Endodermal cell (in vitro differentiated cells): ENCODE results near the gene GUCD1. TPM values are rescaled to one million over a fixed set of nuclear protein-coding genes. Genes with fewer than 3 reads are reported as not detected.
A peak's percentile ranks its signal among the peaks of the same experiment; 100 is the strongest.
"Not testable (repeated sequence)": the region's sequence is repeated elsewhere in the genome, so short reads cannot be mapped to it uniquely, and the experiment has no call there.

ENCODE experiments used
- DNase-seq: peaks from one replicate; pipeline ENCODE4 v3.0.0-alpha.2; 2017
- H3K27ac ChIP-seq: 2 replicates; pipeline ENCODE4 v1.5.1; 2013; ENCODE audit warnings: mild to moderate bottlenecking, low read depth, low read length, moderate library complexity
- H3K27me3 ChIP-seq: 2 replicates; pipeline ENCODE4 v1.6.1; 2013; ENCODE audit warnings: mild to moderate bottlenecking, low read length, moderate library complexity; ENCODE audit not compliant: insufficient read depth, control insufficient read depth, poor library complexity, severe bottlenecking
- H3K36me3 ChIP-seq: 2 replicates; pipeline ENCODE4 v1.7.0; 2013; ENCODE audit warnings: mild to moderate bottlenecking, low read length, moderate library complexity; ENCODE audit not compliant: control insufficient read depth, insufficient read depth
- H3K4me1 ChIP-seq: one replicate; pipeline ENCODE4 v1.7.0; 2013; ENCODE audit warnings: low read length; ENCODE audit not compliant: control insufficient read depth, insufficient read depth
- H3K4me3 ChIP-seq: 2 replicates; pipeline ENCODE4 v1.5.1; 2013; ENCODE audit warnings: mild to moderate bottlenecking, low read length, moderate library complexity
- H3K9ac ChIP-seq: 2 replicates; pipeline ENCODE4 v1.6.1; 2013; ENCODE audit warnings: mild to moderate bottlenecking, low read length, moderate library complexity; ENCODE audit not compliant: poor library complexity, severe bottlenecking; ENCODE audit errors: extremely low read depth
- H3K9me3 ChIP-seq: 2 replicates; pipeline ENCODE4 v1.6.1; 2013; ENCODE audit warnings: mild to moderate bottlenecking, low read length, moderate library complexity; ENCODE audit not compliant: control insufficient read depth
- H3K27ac Mint-ChIP-seq: 2 replicates; pipeline ENCODE4 v1.8.0; 2020; ENCODE audit warnings: mixed read lengths
- H3K27me3 Mint-ChIP-seq: 2 replicates; pipeline ENCODE4 v1.8.0; 2021; ENCODE audit warnings: mild to moderate bottlenecking, mixed read lengths; ENCODE audit not compliant: insufficient read depth
- H3K36me3 Mint-ChIP-seq: 2 replicates; pipeline ENCODE4 v1.8.0; 2020; ENCODE audit warnings: low read depth, mixed read lengths
- H3K4me1 Mint-ChIP-seq: 2 replicates; pipeline ENCODE4 v1.8.0; 2020; ENCODE audit warnings: mixed read lengths
- H3K4me3 Mint-ChIP-seq: 2 replicates; pipeline ENCODE4 v1.8.0; 2020; ENCODE audit warnings: mild to moderate bottlenecking, moderate library complexity, mixed read lengths
- H3K9me3 Mint-ChIP-seq: 2 replicates; pipeline ENCODE4 v1.8.0; 2020; ENCODE audit warnings: mild to moderate bottlenecking, mixed read lengths
- WGBS, 2 experiments: methylation state at CpG; one replicate each; pipeline versions ENCODE4 v1.1.5 to v1.1.7; 2013; ENCODE audit warnings: missing lambda C conversion rate in 2 of 2, mixed read lengths in 1 of 2; ENCODE audit not compliant: insufficient coverage in 1 of 2, insufficient read length in 1 of 2; 5-methylcytosine and 5-hydroxymethylcytosine counted together
- total RNA-seq, 2 donors: library from RNA; stranded (reverse); fragmentation: NEBNext Ultra II Directional in 1 of 2; extraction: Animal tissue kit (Norgen Biotek cat#: 25700) in 1 of 2; gene quantifications; 2 replicates in 1 of 2; 3 replicates in 1 of 2; pipeline ENCODE4 v1.2.1, GENCODE V29; 2021
- TF ChIP-seq, protein P1 (sequence below): fragments of 200-600 bp; sonication (generic); conservative IDR thresholded peaks from 2 replicates; pipeline ENCODE4 v1.5.0; 2021; ENCODE audit warnings: antibody characterized with exemption, mild to moderate bottlenecking

GUCD1 gene
- total RNA-seq, 2 donors from 2014 or later: 64.7 to 73.6 TPM

DNA sequence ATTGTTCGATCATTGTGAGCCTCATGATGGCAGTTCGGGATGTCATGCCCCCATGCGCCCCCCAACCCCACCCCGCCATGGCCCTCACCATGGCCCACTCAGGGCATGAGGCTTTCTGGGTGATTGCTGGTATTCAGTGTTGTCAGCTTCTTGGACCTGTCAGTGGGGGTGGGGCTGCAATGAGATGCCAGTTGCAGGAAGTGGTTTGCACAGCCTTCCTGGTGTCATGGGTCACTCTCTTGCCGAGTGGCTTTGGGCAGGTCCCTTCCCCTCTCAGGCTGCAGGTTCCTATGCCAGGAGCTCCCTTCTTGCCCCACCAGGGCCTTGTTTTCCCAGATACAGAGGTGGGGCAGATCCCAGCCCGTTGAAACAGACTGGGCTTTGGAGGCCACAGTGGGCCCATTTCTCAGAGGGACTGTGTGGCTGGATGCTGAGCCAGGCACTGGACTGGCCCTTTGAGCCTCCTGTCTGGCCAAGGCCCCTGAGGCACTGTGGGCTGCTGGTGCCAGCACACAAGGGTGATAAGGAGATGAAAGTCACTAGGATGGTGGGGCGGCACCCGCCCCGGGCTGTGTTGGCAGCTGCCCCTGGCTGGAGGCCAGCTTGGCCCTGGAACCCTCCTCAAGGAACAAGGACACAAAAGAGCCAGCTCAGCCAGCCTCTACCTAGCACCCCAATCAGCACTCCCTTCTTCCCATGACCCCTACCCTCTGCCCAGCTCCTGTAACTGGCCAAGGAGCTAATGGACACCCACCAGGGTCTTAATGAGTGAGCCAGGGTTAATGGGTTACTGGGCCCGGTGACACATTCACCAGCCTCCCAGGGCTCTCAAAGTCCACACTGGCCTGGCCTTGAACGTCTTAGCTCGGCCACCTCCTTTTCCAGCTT lies 46.5 kb upstream of the GUCD1 start:
- H3K4me3 Mint-ChIP-seq: no peak overlapping the region

DNA sequence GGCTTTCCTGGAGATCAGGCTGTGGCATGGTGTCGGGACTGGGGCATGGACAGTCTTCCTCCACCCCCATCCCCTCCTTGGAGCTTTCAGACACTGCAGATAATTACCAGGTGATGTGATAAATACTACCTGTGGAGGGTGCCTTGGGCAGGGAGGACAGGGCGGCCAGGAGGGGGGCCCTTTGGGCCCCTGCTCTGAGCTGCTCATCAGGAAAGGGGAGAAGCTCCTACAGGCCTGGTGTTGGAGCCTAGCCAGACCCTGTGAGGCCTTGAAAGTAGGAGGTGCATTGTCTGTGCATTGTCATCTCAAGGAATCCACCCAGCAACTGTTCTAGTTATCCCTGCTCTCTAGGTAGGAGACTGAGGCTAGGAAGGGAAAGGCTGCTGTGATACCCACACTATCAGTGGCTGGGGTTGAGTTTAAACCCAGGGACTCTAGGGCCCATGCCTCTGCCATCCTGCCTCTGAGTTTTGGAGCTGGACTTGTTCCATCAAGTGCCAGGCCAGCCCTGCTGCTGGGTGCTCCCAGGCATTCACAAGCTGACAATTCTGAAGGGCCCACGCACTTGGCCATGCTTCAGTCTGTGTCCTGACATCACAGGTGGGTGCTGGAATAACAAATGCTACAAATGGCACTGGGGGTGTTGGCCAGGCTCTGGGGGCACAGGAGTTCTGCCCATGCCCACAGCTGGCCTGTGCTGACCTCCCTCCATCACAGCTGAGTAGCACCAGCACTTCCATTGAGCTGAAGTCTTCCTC lies 45.2 kb upstream of the GUCD1 start:
- H3K4me1 ChIP-seq, H3K9ac ChIP-seq: not testable (repeated sequence)
- WGBS, 2 experiments: 95% methylated on average over 3 of the region's 3 CpGs; no CpG with 5 or more reads in 1 of the 2 experiments

More for the DNA sequence above, 46.5 kb upstream of the GUCD1 start:
- DNase-seq: peak; percentile 47
- H3K4me3 ChIP-seq: no peak overlapping the region
- H3K4me1 ChIP-seq: no peaks in the 10 kb centered on the region
- H3K27ac ChIP-seq: no peak overlapping the region
- no peaks in the 10 kb centered on the region for H3K9me3 ChIP-seq
- no peak overlapping the region for H3K9ac ChIP-seq
- no peaks in the 10 kb centered on the region for H3K36me3 Mint-ChIP-seq
- no peaks in the 10 kb centered on the region for H3K27me3 Mint-ChIP-seq
- H3K36me3 ChIP-seq: no peaks in the 10 kb centered on the region
- WGBS, 2 experiments: 82 to 93% methylated on average over 4 to 12 of the region's 12 CpGs
- peaks cover 22% of the 10 kb centered on the region for H3K4me1 Mint-ChIP-seq
- no peaks in the 10 kb centered on the region for H3K9me3 Mint-ChIP-seq
- no peaks in the 10 kb centered on the region for H3K27me3 ChIP-seq
- TF ChIP-seq, protein P1, sequence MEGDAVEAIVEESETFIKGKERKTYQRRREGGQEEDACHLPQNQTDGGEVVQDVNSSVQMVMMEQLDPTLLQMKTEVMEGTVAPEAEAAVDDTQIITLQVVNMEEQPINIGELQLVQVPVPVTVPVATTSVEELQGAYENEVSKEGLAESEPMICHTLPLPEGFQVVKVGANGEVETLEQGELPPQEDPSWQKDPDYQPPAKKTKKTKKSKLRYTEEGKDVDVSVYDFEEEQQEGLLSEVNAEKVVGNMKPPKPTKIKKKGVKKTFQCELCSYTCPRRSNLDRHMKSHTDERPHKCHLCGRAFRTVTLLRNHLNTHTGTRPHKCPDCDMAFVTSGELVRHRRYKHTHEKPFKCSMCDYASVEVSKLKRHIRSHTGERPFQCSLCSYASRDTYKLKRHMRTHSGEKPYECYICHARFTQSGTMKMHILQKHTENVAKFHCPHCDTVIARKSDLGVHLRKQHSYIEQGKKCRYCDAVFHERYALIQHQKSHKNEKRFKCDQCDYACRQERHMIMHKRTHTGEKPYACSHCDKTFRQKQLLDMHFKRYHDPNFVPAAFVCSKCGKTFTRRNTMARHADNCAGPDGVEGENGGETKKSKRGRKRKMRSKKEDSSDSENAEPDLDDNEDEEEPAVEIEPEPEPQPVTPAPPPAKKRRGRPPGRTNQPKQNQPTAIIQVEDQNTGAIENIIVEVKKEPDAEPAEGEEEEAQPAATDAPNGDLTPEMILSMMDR: no peak
- no peak overlapping the region for H3K27ac Mint-ChIP-seq

DNA sequence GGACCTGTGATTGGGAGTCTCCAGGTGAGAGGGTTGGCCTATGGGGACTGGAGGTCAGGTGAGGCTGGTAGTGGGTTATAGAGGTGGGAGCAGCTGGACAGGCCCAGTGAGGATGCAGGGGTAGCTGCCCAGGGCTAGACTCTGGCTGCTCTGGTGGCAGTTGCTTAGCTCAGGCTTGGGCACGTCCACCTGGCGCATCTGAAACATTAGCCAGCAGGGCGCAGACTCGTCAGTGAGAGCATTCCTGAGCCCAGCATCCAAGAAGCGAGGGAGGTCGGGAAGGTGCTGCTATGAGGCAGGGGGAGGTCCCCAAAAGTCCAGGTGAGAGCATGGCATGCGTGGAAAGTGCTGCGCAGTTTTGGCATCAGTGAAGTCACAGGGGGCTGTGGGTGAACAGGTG lies 44.6 kb upstream of the GUCD1 start:
- no peaks in the 10 kb centered on the region for H3K27me3 Mint-ChIP-seq
- no peak overlapping the region for H3K4me3 ChIP-seq
- no peaks in the 10 kb centered on the region for H3K9me3 ChIP-seq
- no peak overlapping the region for H3K9ac ChIP-seq
- 79 to 86% methylated on average over 6 to 8 of the region's 8 CpGs for WGBS, 2 experiments
- H3K4me1 Mint-ChIP-seq: peaks cover 22% of the 10 kb centered on the region
- peak; percentile 68 for DNase-seq
- TF ChIP-seq, protein P1: peak; percentile 20
- H3K27me3 ChIP-seq: no peaks in the 10 kb centered on the region
- H3K27ac ChIP-seq: no peak overlapping the region
- no peak overlapping the region for H3K4me3 Mint-ChIP-seq
- H3K36me3 ChIP-seq: no peaks in the 10 kb centered on the region
- H3K4me1 ChIP-seq: no peaks in the 10 kb centered on the region
- peak overlapping the region; percentile 4 for H3K27ac Mint-ChIP-seq
- no peaks in the 10 kb centered on the region for H3K9me3 Mint-ChIP-seq
- H3K36me3 Mint-ChIP-seq: no peaks in the 10 kb centered on the region

More for the DNA sequence above, 45.2 kb upstream of the GUCD1 start:
- not testable (repeated sequence) for H3K27ac ChIP-seq, H3K9me3 ChIP-seq, H3K36me3 ChIP-seq, H3K27ac Mint-ChIP-seq, H3K4me3 Mint-ChIP-seq, H3K36me3 Mint-ChIP-seq, H3K4me3 ChIP-seq, H3K27me3 ChIP-seq, H3K27me3 Mint-ChIP-seq, H3K9me3 Mint-ChIP-seq
- DNase-seq: peak; percentile 48
- peaks cover 22% of the 10 kb centered on the region for H3K4me1 Mint-ChIP-seq

DNA sequence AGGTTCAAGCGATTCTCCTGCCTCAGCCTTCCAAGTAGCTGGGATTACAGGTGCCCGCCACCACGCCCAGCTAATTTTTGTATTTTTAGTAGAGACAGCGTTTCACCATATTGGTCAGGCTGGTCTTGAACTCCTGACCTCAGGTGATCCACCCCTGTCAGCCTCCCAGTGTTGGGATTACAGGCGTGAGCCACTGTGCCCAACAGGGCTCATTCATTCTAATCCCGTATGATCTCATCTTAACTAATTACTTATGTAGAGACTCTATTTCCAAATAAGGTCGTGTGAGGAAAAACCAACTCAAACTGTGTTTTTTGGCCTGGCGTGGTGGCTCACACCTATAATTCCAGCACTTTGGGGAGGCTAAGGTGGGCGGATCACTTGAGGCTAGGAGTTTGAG lies 42.1 kb upstream of the GUCD1 start:
- WGBS, 2 experiments: 83 to 92% methylated on average over 4 to 9 of the region's 9 CpGs
- H3K36me3 Mint-ChIP-seq, H3K9me3 Mint-ChIP-seq, H3K9me3 ChIP-seq, H3K27ac ChIP-seq, H3K27me3 ChIP-seq, H3K4me3 ChIP-seq, H3K4me3 Mint-ChIP-seq, H3K27ac Mint-ChIP-seq, H3K9ac ChIP-seq, H3K4me1 ChIP-seq, H3K36me3 ChIP-seq, H3K27me3 Mint-ChIP-seq: not testable (repeated sequence)
- peak; percentile 38 for DNase-seq
- peaks cover 10% of the 10 kb centered on the region for H3K4me1 Mint-ChIP-seq
